ENCODE measurements around the gene C16orf92. TPM values are rescaled to one million over a fixed set of nuclear protein-coding genes. Genes with fewer than 3 reads are reported as not detected.

C16orf92 gene
- total and polyA plus RNA-seq, 2 donors, result not detected

DNA sequence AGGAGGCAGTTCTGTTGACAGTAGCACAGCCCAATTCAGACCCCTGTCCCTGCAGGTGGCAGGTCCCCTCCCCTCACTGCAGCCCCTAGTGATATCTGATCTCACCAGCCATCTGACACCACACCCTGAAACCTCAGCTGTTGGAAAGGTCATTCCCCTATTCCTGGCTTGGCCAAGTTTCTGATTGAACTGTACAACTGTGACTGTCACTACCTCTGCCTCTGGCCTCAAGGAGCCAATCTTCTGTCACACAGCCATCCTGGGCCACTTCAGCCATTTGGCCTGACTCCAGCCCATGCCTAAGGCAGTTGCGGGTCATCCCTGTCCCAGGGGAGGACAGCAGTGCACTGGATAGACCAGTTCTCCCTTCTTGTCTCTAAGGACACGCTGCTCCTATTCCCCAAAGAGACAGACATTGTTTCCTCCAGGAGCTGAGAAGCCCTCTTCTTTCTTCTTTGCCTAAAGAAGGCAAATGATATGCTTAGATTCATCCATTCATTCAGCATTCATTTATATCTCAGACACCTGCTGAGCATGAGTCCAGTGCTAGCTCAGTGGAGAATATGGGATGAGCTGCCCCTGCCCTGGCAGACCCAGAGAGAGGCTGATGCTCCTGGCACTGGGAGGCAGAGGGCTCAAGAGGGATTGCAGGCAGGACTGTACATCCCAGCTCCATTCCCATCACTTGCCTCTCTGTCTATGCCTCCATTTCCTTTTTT lies 38.0 kb downstream of the C16orf92 start:
- Histone ChIP-seq H3K27ac (ENCODE audit: low read depth) (no peak overlapping the region), H3K36me3 (ENCODE audit: insufficient read depth) (no peaks in the 10 kb centered on the region), H3K4me1 (ENCODE audit: insufficient read depth) (no peaks in the 10 kb centered on the region), H3K4me3 (ENCODE audit: low read depth, low read length) (no peak overlapping the region)
- DNase-seq (ENCODE audit: extremely low spot score), result no peak
- WGBS, result 72% methylated on average over 2 of the region's 2 CpGs

DNA sequence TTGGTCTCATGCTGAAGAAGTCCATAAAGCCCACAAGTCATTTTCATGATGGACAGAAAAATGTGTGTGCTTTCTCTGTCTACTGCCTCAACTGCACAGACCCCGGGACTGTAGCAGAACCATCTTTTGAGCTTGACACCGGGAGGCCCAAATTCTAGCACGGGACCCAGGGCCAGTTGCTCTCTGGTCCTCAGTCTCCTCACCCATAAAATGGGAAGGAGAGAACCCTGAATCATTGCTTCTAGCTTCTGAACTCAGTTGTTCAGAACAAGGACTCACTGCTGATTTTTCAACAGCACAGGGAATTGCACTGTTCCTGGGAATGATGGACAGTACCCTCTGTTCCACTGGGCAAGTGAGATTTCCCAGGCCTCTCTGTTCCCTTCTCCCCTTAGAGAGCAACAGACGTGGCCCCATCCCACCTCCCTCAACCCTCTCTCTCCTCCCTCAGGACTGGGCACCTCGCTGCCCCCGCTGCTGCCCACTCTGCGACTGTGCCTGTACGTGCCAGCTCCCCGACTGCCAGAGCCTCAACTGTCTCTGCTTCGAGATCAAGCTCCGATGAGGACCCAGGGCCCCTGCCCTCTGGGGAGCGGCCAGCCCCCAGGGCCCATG lies 40.4 kb downstream of the C16orf92 start:
- DNase-seq (ENCODE audit: extremely low spot score), result no peak
- no peaks in the 10 kb centered on the region for H3K4me1 ChIP-seq (ENCODE audit: insufficient read depth)
- H3K36me3 ChIP-seq (ENCODE audit: insufficient read depth), result peaks cover 2% of the 10 kb centered on the region
- WGBS, result 48% methylated on average over 12 of the region's 12 CpGs
- peak overlapping the region; percentile 99 for H3K27ac ChIP-seq (ENCODE audit: low read depth)
- H3K4me3 ChIP-seq (ENCODE audit: low read depth, low read length), result peak overlapping the region; percentile 72

DNA sequence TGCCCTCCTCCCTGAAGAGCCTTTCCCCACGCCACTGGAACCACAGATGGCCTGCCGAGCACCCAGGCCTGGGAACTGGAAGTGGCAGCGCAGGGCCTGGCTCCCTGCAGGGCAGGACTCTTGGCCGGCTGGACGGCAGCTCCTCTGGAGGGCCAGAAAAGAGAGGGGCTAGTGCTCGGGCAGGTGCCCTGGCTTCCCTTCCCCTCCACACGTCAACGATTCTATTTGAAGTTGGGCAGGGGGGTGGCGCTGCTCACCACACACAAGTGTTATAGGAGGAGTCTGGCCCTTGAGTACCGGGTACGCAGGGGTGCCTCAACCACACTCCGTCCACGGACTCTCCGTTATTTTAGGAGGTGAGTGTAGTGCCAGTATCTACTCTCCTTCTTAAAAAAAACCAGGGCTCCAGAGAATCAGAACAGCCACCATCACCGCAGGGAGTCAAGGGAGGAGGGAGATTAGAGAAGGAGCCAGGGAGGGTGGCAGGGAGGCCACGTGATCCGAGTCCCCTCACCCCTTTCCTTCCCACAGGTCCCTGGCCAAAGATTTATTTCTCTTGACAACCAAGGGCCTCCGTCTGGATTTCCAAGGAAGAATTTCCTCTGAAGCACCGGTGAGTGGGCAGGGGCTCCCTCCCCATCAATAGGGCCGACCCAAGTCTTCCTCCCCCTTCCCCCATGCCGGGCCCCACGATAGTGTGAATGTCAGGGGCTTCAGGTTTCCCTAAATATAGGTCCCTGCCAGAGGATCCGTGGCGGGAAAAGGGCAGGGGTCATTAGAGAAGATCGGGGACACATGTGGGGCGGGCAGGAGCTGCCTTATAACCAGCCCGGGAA lies 41.1 kb downstream of the C16orf92 start:
- Histone ChIP-seq H3K4me1 (ENCODE audit: insufficient read depth) (no peaks in the 10 kb centered on the region), H3K4me3 (ENCODE audit: low read depth, low read length) (peak overlapping the region; percentile 72), H3K27ac (ENCODE audit: low read depth) (peak overlapping the region; percentile 99), H3K36me3 (ENCODE audit: insufficient read depth) (peaks cover 2% of the 10 kb centered on the region)
- 3% methylated on average over 27 of the region's 27 CpGs for WGBS
- no peak for DNase-seq (ENCODE audit: extremely low spot score)

DNA sequence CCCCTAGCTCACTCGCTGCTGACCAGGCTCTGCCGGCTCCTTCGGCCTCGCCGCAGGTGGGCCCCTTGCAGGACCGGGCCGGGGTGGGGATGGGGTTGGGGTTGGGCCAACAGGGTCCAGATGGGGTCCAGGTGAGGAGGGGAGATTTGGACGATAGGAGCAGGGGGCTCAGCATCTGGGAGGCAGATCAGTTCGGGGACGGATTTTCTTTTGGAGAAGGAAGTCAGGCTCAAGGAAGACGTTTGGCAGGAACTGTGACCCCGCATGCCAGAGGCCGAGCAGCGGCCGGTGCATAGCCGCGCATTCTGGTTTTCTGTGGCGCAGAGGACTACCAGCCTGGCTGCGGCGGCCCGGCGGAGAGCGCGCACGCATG lies 41.7 kb downstream of the C16orf92 start:
- DNase-seq (ENCODE audit: extremely low spot score), result no peak
- Histone ChIP-seq H3K36me3 (ENCODE audit: insufficient read depth) (peaks cover 5% of the 10 kb centered on the region), H3K4me1 (ENCODE audit: insufficient read depth) (no peaks in the 10 kb centered on the region), H3K27ac (ENCODE audit: low read depth) (peak overlapping the region; percentile 99), H3K4me3 (ENCODE audit: low read depth, low read length) (peak overlapping the region; percentile 72)
- under 1% methylated on average over 25 of the region's 25 CpGs for WGBS

DNA sequence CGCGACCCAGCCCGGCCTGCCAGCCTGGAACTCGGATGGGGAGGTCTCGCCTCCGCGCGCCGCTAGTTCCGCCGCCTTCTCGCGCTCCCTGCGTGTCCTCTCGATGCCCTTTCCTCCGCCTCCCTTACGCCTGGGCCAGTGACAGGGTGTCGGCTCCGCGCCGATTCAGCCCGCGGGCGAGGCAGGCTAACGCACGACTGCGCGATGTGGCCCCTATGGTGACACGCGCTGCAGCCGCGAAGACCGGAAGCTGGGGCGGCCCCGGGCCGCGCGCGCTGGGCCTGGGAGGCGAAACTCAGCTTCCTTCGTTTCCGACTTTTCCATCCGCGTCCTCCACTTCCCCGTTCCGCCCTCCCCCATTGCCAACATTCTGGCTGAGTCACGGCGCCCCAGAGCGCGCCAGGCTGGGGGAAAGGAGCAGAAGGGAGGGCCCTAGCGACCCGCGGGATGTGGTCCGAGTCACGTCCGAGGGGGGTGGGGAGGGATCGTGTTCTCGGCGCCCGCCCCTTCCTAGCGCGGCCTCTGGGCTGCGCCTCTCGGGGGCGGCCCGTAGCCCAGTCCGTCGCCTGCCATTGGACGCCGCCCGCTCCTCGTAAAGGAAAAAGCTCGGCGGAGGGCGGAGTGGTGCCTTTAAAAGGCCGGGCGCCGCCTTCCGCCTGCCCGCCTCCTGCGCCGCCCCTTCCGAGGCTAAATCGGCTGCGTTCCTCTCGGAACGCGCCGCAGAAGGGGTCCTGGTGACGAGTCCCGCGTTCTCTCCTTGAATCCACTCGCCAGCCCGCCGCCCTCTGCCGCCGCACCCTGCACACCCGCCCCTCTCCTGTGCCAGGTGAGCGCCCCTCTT lies 42.3 kb downstream of the C16orf92 start, which contains the start of gene ALDOA:
Gene ALDOA (plus strand): TSS at position 659 of the 841 bp plus-strand sequence. CDS start 1,138 bp downstream, outside the sequence.
- H3K36me3 ChIP-seq (ENCODE audit: insufficient read depth), result peaks cover 9% of the 10 kb centered on the region
- under 1% methylated on average over 99 of the region's 99 CpGs for WGBS
- H3K4me1 ChIP-seq (ENCODE audit: insufficient read depth), result no peaks in the 10 kb centered on the region
- DNase-seq (ENCODE audit: extremely low spot score), result peak; percentile 92
- H3K4me3 ChIP-seq (ENCODE audit: low read depth, low read length), result peak within 1 kb of the TSS; percentile 87
- peak within 1 kb of the TSS; percentile 99 for H3K27ac ChIP-seq (ENCODE audit: low read depth)

DNA sequence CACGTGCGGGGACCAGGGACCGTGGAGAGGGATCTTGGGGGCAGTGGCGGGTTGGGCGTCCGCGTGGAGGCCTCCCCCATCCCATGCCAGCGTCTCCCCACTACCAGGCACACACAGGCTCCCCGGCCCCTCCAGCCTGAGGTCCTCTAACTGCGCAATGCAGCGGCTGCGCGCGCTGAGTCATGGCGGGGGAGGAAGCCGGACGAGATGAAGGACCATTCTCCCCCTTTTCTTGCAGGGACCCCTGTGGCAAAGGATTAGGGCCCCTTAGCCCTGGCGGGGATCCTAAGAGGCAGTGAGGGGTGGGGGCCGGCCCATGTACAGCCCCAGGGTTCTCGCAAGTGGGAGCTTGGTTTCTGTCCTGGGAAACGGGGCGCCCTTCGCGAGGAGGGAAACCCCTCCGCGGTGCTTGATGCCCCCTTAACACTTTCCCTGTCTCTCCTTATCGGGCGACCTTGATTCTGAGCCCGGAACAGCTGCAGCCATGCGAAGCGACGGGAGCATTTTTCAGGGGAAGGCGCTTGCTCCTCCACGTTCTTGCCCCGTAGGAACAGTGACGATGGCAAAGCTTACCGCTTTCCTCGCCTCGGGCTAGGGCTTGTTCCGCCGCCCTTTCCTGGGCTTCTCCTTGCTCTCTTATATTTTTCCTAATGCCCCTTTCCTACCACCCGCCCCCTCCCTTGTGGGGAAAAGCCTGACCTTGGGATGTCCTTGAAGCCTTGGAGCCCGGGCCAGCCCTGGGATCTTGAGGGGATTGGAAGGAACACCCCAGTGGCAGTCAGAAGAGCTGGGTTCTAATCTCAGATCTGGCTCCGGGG lies 43.2 kb downstream of the C16orf92 start:
- peak overlapping the region; percentile 87 for H3K4me3 ChIP-seq (ENCODE audit: low read depth, low read length)
- H3K4me1 ChIP-seq (ENCODE audit: insufficient read depth), result no peaks in the 10 kb centered on the region
- WGBS, result under 1% methylated on average over 44 of the region's 44 CpGs
- H3K36me3 ChIP-seq (ENCODE audit: insufficient read depth), result peaks cover 10% of the 10 kb centered on the region
- H3K27ac ChIP-seq (ENCODE audit: low read depth), result peak overlapping the region; percentile 99
- no peak for DNase-seq (ENCODE audit: extremely low spot score)

DNA sequence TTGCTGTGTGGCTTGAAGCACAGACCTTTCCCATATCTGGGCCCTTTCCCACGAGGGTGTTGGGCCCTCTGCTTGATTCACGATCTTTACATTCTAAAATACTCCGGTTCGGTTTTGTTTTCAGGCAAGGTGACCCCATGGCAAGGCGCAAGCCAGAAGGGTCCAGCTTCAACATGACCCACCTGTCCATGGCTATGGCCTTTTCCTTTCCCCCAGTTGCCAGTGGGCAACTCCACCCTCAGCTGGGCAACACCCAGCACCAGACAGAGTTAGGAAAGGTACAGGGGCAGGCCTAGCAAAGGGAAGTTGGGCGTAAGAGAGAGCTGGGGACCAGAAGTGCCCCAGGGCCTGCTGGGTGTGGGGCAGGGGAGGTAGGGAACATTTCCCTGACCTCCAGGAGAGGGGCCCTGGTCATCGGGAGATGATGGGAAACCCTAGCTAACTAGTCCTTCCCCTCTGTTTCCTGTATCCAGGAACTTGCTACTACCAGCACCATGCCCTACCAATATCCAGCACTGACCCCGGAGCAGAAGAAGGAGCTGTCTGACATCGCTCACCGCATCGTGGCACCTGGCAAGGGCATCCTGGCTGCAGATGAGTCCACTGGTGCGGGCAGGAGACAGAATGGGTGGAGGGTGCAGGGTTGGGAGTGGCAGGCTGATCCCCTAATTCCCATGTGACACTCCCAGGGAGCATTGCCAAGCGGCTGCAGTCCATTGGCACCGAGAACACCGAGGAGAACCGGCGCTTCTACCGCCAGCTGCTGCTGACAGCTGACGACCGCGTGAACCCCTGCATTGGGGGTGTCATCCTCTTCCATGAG lies 44.0 kb downstream of the C16orf92 start:
- no peaks in the 10 kb centered on the region for H3K4me1 ChIP-seq (ENCODE audit: insufficient read depth)
- peak overlapping the region; percentile 99 for H3K27ac ChIP-seq (ENCODE audit: low read depth)
- DNase-seq (ENCODE audit: extremely low spot score), result no peak
- H3K36me3 ChIP-seq (ENCODE audit: insufficient read depth), result peaks cover 10% of the 10 kb centered on the region
- peak overlapping the region; percentile 87 for H3K4me3 ChIP-seq (ENCODE audit: low read depth, low read length)
- WGBS, result 30% methylated on average over 21 of the region's 21 CpGs

DNA sequence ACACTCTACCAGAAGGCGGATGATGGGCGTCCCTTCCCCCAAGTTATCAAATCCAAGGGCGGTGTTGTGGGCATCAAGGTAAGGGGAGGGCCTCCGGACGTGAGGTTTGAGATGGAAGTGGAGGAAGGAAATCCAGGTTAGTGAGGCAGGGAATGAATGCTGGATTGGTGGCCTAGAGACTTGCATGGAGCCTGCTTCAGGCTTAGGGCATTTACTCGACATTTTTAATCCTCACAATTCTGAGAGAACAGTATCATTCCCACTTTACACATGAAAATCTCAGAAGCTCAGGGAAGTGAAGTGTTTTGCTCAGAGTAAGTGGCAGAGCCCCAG lies 44.6 kb downstream of the C16orf92 start:
- H3K36me3 ChIP-seq (ENCODE audit: insufficient read depth), result peaks cover 10% of the 10 kb centered on the region
- WGBS, result 67% methylated on average over 6 of the region's 6 CpGs
- H3K4me3 ChIP-seq (ENCODE audit: low read depth, low read length), result no peak overlapping the region
- no peaks in the 10 kb centered on the region for H3K4me1 ChIP-seq (ENCODE audit: insufficient read depth)
- H3K27ac ChIP-seq (ENCODE audit: low read depth), result no peak overlapping the region
- no peak for DNase-seq (ENCODE audit: extremely low spot score)

DNA sequence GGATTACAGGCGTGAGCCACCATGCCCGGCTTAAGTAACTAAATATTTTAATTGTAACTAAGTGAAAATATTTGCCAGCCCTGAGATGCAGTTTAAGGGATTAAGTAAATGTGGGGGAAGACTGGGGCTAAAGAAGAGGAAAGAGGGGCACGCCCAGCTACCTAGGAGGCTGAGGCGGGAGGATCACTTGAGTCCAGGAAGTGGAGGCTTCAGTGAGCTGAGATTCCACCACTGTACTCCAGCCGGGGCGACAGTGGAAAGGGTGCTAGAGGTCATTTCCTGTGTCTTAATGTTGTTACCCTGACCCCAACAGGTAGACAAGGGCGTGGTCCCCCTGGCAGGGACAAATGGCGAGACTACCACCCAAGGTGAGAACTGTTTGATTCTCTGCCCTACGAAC lies 45.3 kb downstream of the C16orf92 start:
- H3K4me1 ChIP-seq (ENCODE audit: insufficient read depth), result no peaks in the 10 kb centered on the region
- no peak overlapping the region for H3K4me3 ChIP-seq (ENCODE audit: low read depth, low read length)
- DNase-seq (ENCODE audit: extremely low spot score), result no peak
- WGBS, result 82% methylated on average over 9 of the region's 9 CpGs
- H3K36me3 ChIP-seq (ENCODE audit: insufficient read depth), result peaks cover 10% of the 10 kb centered on the region
- no peak overlapping the region for H3K27ac ChIP-seq (ENCODE audit: low read depth)

DNA sequence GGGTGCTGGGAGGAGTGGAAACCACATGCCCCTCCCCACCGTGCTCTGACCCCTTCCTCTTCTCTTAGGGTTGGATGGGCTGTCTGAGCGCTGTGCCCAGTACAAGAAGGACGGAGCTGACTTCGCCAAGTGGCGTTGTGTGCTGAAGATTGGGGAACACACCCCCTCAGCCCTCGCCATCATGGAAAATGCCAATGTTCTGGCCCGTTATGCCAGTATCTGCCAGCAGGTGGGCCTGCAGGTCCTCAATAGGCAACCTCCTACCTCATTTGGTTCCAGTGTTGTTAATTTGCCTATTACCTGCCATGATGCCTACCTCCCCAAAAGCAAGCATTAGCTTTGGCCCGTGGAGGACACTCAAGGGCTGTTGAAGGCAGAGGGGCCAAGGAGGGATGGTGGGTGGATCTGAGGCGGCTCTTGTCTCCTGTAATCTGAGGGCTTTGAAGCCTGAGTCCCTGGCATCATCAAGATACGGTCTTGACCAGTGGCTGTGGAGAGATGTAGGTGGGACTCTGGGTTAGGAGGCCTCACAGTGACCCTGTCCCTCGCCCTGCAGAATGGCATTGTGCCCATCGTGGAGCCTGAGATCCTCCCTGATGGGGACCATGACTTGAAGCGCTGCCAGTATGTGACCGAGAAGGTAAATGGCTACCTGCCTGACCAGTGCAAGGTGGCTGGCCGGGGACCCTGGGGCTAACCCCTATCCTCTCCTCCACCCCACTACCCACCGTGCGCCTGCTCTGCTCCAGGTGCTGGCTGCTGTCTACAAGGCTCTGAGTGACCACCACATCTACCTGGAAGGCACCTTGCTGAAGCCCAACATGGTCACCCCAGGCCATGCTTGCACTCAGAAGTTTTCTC lies 46.0 kb downstream of the C16orf92 start:
- peaks cover 10% of the 10 kb centered on the region for H3K36me3 ChIP-seq (ENCODE audit: insufficient read depth)

More for the DNA sequence above, 46.0 kb downstream of the C16orf92 start:
- H3K27ac ChIP-seq (ENCODE audit: low read depth), result no peak overlapping the region
- H3K4me1 ChIP-seq (ENCODE audit: insufficient read depth), result no peaks in the 10 kb centered on the region
- no peak for DNase-seq (ENCODE audit: extremely low spot score)
- H3K4me3 ChIP-seq (ENCODE audit: low read depth, low read length), result no peak overlapping the region
- WGBS, result 78% methylated on average over 17 of the region's 17 CpGs

All from urinary bladder (tissue), 4 donors.